Measurements from ENCODE around the gene NR4A1. TPM values are rescaled to one million over a fixed set of nuclear protein-coding genes. Genes with fewer than 3 reads are reported as not detected.

NR4A1 gene
- total RNA-seq, 1 experiment from 2014 or later: 12.5 TPM

- Histone ChIP-seq H3K27me3 (replicated peaks; ENCODE audit: insufficient read depth, low read depth, low read length, poor library complexity) (no peaks in the 10 kb centered on the region), H3K9me3 (ENCODE audit: low read depth, low read length, poor library complexity, severe bottlenecking) (no peaks in the 10 kb centered on the region), H3K36me3 (ENCODE audit: insufficient read depth, low read length, poor library complexity, severe bottlenecking) (no peaks in the 10 kb centered on the region), H3K27ac (ENCODE audit: low read depth, low read length, poor library complexity, severe bottlenecking) (no peak overlapping the region), H3K4me1 (ENCODE audit: insufficient read depth, low read length, poor library complexity, severe bottlenecking) (peaks cover 26% of the 10 kb centered on the region), H3K4me3 (ENCODE audit: low read depth, low read length, poor library complexity, severe bottlenecking) (no peak overlapping the region)
- intact Hi-C loops (cut with micrococcal nuclease; ENCODE audit: unreplicated experiment): no loop called here
- BruUV-seq (replicated peaks): no TSS peak
- TF ChIP-seq EZH2 (IDR thresholded peaks at IDR 0.05; ENCODE audit: borderline replicate concordance, low read depth, low read length, poor library complexity, severe bottlenecking): no peak
- no peak for TF ChIP-seq CTCF (conservative IDR thresholded peaks at IDR 0.05; ENCODE audit: low read depth, low read length)
- DNase-seq (ENCODE audit: low spot score): no peak
- POLR2A ChIA-PET (ENCODE audit: low non-redundant PET): no interaction called here
- CTCF ChIA-PET: interaction anchor here (0.7 kb wide), 1 partner anchor 12 kb away, joined by 3 read pairs; no protein-coding TSS in a partner anchor
These were observed 39.5 kb upstream of the NR4A1 start for GRCh38 chr12:52011602-52012214.

DNA sequence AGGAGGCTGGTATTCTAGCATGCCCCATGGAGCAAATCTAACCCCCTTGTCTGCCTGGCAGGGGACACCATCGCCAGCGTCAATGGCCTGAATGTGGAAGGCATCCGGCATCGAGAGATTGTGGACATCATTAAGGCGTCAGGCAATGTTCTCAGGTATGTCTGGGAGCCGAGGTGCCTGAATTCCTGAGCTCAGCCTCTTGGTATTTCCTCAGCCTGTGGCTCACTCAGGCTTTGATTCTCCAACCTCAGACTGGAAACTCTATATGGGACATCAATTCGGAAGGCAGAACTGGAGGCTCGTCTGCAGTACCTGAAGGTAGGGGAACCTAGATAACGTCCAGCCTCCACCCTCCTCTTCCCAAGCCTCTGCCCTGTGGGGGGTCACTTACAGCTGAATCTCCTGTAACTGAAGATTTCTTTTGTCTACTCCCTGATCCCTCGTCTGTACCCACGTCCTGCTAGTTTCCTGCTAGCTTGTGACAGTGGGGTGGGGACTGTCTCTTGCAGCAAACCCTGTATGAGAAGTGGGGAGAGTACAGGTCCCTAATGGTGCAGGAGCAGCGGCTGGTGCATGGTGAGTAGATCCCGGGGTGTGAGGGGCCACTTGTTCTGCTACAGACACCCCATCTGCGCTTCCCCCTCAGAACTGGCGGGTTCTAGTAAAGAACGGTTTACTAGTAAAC lies 37.5 kb upstream of the NR4A1 start:
- intact Hi-C loops (cut with micrococcal nuclease; ENCODE audit: unreplicated experiment): no loop called here
- H3K9me3 ChIP-seq (ENCODE audit: low read depth, low read length, poor library complexity, severe bottlenecking): no peaks in the 10 kb centered on the region
- H3K4me1 ChIP-seq (ENCODE audit: insufficient read depth, low read length, poor library complexity, severe bottlenecking): peaks cover 19% of the 10 kb centered on the region
- H3K27ac ChIP-seq (ENCODE audit: low read depth, low read length, poor library complexity, severe bottlenecking): no peak overlapping the region
- H3K36me3 ChIP-seq (ENCODE audit: insufficient read depth, low read length, poor library complexity, severe bottlenecking): no peaks in the 10 kb centered on the region
- ChIA-PET POLR2A (ENCODE audit: low non-redundant PET) (no interaction called here), CTCF (interaction anchor here (1.2 kb wide), 1 partner anchor 9 kb away, joined by 4 read pairs; no protein-coding TSS in a partner anchor)
- no peak overlapping the region for H3K4me3 ChIP-seq (ENCODE audit: low read depth, low read length, poor library complexity, severe bottlenecking)
- DNase-seq (ENCODE audit: low spot score): no peak
- no peaks in the 10 kb centered on the region for H3K27me3 ChIP-seq (replicated peaks; ENCODE audit: insufficient read depth, low read depth, low read length, poor library complexity)
- no TSS peak for BruUV-seq (replicated peaks)
- no peak for TF ChIP-seq CTCF (conservative IDR thresholded peaks at IDR 0.05; ENCODE audit: low read depth, low read length)
- TF ChIP-seq EZH2 (IDR thresholded peaks at IDR 0.05; ENCODE audit: borderline replicate concordance, low read depth, low read length, poor library complexity, severe bottlenecking): no peak

- no peaks in the 10 kb centered on the region for H3K36me3 ChIP-seq (ENCODE audit: insufficient read depth, low read length, poor library complexity, severe bottlenecking)
- H3K4me3 ChIP-seq (ENCODE audit: low read depth, low read length, poor library complexity, severe bottlenecking): no peak overlapping the region
- peaks cover 17% of the 10 kb centered on the region for H3K4me1 ChIP-seq (ENCODE audit: insufficient read depth, low read length, poor library complexity, severe bottlenecking)
- no peak for TF ChIP-seq EZH2 (IDR thresholded peaks at IDR 0.05; ENCODE audit: borderline replicate concordance, low read depth, low read length, poor library complexity, severe bottlenecking)
- TF ChIP-seq CTCF (conservative IDR thresholded peaks at IDR 0.05; ENCODE audit: low read depth, low read length): no peak
- DNase-seq (ENCODE audit: low spot score): no peak
- no peaks in the 10 kb centered on the region for H3K9me3 ChIP-seq (ENCODE audit: low read depth, low read length, poor library complexity, severe bottlenecking)
- POLR2A ChIA-PET (ENCODE audit: low non-redundant PET): no interaction called here
- CTCF ChIA-PET: interaction anchor here (1.2 kb wide), 1 partner anchor 8 kb away, joined by 4 read pairs; no protein-coding TSS in a partner anchor
- no TSS peak for BruUV-seq (replicated peaks)
- H3K27me3 ChIP-seq (replicated peaks; ENCODE audit: insufficient read depth, low read depth, low read length, poor library complexity): no peaks in the 10 kb centered on the region
- no peak overlapping the region for H3K27ac ChIP-seq (ENCODE audit: low read depth, low read length, poor library complexity, severe bottlenecking)
- intact Hi-C loops (cut with micrococcal nuclease; ENCODE audit: unreplicated experiment): no loop called here
These were observed 36.4 kb upstream of the NR4A1 start for GRCh38 chr12:52014567-52015530.

Measured in A673 (cell line).